HepG2 (cell line): Measurements from ENCODE around the gene CDK5R1. TPM values are rescaled to one million over a fixed set of nuclear protein-coding genes. Genes with fewer than 3 reads are reported as not detected.

Source experiments
- ATAC-seq: fragments of 200-7000 bp; cut with Tn5 transposase; 3 replicates; pipeline ENCODE4 v1.9.1; 2020; ENCODE audit warnings: mild to moderate bottlenecking, moderate library complexity
- BruUV-seq: library from RNA; stranded (reverse); fragments of 400-500 nt; replicated peaks from 2 replicates; lab custom pipeline; 2021; lab: Mats Ljungman, UMichigan
- CTCF ChIA-PET: fragments of 300-600 bp; formaldehyde crosslinking; extraction: SDS; loops from one replicate; lab custom pipeline; 2021; ENCODE audit warnings: low total read pairs, inconsistent platforms, low intra/inter-chr PET ratio; lab: Yijun Ruan, JAX
- POLR2A ChIA-PET: fragments of 350-600 bp; sonication (Branson Sonifier 250); formaldehyde crosslinking; loops from one replicate; lab custom pipeline; 2020; ENCODE audit warnings: antibody characterized with exemption, inconsistent platforms; lab: Yijun Ruan, JAX
- DNase-seq: peaks from one replicate; pipeline ENCODE4 v3.0.0-alpha.2; 2015; ENCODE audit warnings: low spot score
- FAIRE-seq: peaks from 3 replicates; lab custom pipeline; 2011; peaks lifted over from hg19 to GRCh38; lab: Jason Lieb, UNC
- H2AFZ ChIP-seq: one replicate; pipeline ENCODE4 v1.6.1; 2011; ENCODE audit warnings: low read length, inconsistent platforms
- H3K27ac ChIP-seq: fragments of 300-600 bp; 3 replicates; pipeline ENCODE4 v1.8.0; 2011; ENCODE audit warnings: mixed run types, mild to moderate bottlenecking, mixed read lengths, low read length, inconsistent platforms; ENCODE audit not compliant: insufficient read depth; ENCODE audit errors: extremely low read length
- H3K27me3 ChIP-seq, 2 experiments: fragments of 200-600 bp in 1 of 2; 2 replicates in 1 of 2; 3 replicates in 1 of 2; pipeline versions ENCODE4 v1.6.0 to v1.8.0; 2011; ENCODE audit warnings: low read length in 2 of 2, mild to moderate bottlenecking in 2 of 2, moderate library complexity in 2 of 2, inconsistent platforms in 1 of 2; ENCODE audit not compliant: insufficient read depth in 2 of 2, control insufficient read depth in 1 of 2
- H3K36me3 ChIP-seq, 2 experiments: fragments of 200-600 bp in 1 of 2; replicated peaks in 1 of 2; 2 replicates in 1 of 2; 3 replicates in 1 of 2; pipeline versions ENCODE4 v1.5.1 to v1.8.0; 2011; ENCODE audit warnings: low read length in 2 of 2, inconsistent platforms in 1 of 2; ENCODE audit not compliant: insufficient read depth in 2 of 2, control insufficient read depth in 1 of 2
- H3K4me1 ChIP-seq: 2 replicates; pipeline ENCODE4 v1.5.1; 2012; ENCODE audit warnings: low read length, inconsistent platforms; ENCODE audit not compliant: insufficient read depth
- H3K4me2 ChIP-seq: 2 replicates; pipeline ENCODE4 v1.6.0; 2011; ENCODE audit warnings: low read depth, low read length, inconsistent platforms
- H3K4me3 ChIP-seq, 3 experiments: fragments of 200-600 bp in 1 of 3; sonication (generic), shearing (Covaris generic) in 1 of 3; replicated peaks in 1 of 3; 2 replicates each; pipeline ENCODE4 v1.5.1; 2011 to 2016; ENCODE audit warnings: low read length in 3 of 3, inconsistent platforms in 2 of 3, low read depth in 2 of 3, mild to moderate bottlenecking in 2 of 3, control low read depth in 1 of 3, mixed read lengths in 1 of 3; ENCODE audit not compliant: insufficient read depth in 1 of 3
- H3K79me2 ChIP-seq: one replicate; pipeline ENCODE4 v1.6.1; 2011; ENCODE audit warnings: low read length, inconsistent platforms; ENCODE audit not compliant: insufficient read depth
- H3K9ac ChIP-seq: 2 replicates; pipeline ENCODE4 v1.6.0; 2011; ENCODE audit warnings: mild to moderate bottlenecking, low read depth, low read length, inconsistent platforms; ENCODE audit not compliant: insufficient read depth
- H3K9me3 ChIP-seq: 2 replicates; pipeline ENCODE4 v1.5.1; 2012; ENCODE audit warnings: mild to moderate bottlenecking, low read length
- H4K20me1 ChIP-seq: 2 replicates; pipeline ENCODE4 v1.6.0; 2011; ENCODE audit warnings: inconsistent platforms, mild to moderate bottlenecking, low read length, moderate library complexity; ENCODE audit not compliant: insufficient read depth
- DR1 ChIP-seq: sonication (generic); formaldehyde crosslinking; IDR thresholded peaks from 2 replicates; pipeline ENCODE4 v1.8.0; 2021; ENCODE audit warnings: mild to moderate bottlenecking, missing genetic modification reagents, inconsistent platforms
- HDAC6 ChIP-seq: fragments of 200-600 bp; sonication (generic); IDR thresholded peaks from 2 replicates; pipeline ENCODE4 v1.7.0; 2017; ENCODE audit warnings: mild to moderate bottlenecking, antibody characterized with exemption, low read length, low read depth
- IKZF5 ChIP-seq: IDR thresholded peaks from 2 replicates; pipeline ENCODE4 v1.6.1; 2018; ENCODE audit warnings: missing genetic modification reagents, mild to moderate bottlenecking, missing compliant biosample characterization
- ISL2 ChIP-seq: sonication (generic); formaldehyde crosslinking; IDR thresholded peaks from 2 replicates; pipeline ENCODE4 v1.5.0; 2020; ENCODE audit warnings: missing genetic modification reagents
- KLF12 ChIP-seq: sonication (generic); formaldehyde crosslinking; IDR thresholded peaks from 2 replicates; pipeline ENCODE4 v1.4.0; 2020; ENCODE audit warnings: missing genetic modification reagents, borderline replicate concordance
- PRMT3 ChIP-seq: sonication (generic); formaldehyde crosslinking; IDR thresholded peaks from 2 replicates; pipeline ENCODE4 v1.8.1; 2022; ENCODE audit warnings: low read depth, mild to moderate bottlenecking, moderate library complexity, missing genetic modification reagents, borderline replicate concordance
- SIN3B ChIP-seq: fragments of 150-350 bp; IDR thresholded peaks from 2 replicates; pipeline ENCODE4 v1.6.1; 2014; ENCODE audit warnings: low read length
- SOX6 ChIP-seq, 2 experiments: fragments of 450-650 bp in 1 of 2; sonication (generic) in 1 of 2; formaldehyde crosslinking in 1 of 2; IDR thresholded peaks; 2 replicates each; pipeline versions ENCODE4 v1.4.0 to v1.6.1; 2017 to 2020; ENCODE audit warnings: antibody characterized with exemption in 1 of 2, mild to moderate bottlenecking in 1 of 2, missing genetic modification reagents in 1 of 2
- ZNF225 ChIP-seq: sonication (generic); formaldehyde crosslinking; IDR thresholded peaks from 2 replicates; pipeline ENCODE4 v1.4.0; 2020; ENCODE audit warnings: mild to moderate bottlenecking, missing genetic modification reagents
- ZNF503 ChIP-seq: sonication (generic); formaldehyde crosslinking; IDR thresholded peaks from 2 replicates; pipeline ENCODE4 v1.4.0; 2020; ENCODE audit warnings: missing genetic modification reagents
- ZNF7 ChIP-seq: IDR thresholded peaks from 2 replicates; pipeline ENCODE4 v1.6.1; 2016; ENCODE audit warnings: missing biosample characterization, missing genetic modification reagents
- ZXDC ChIP-seq: sonication (generic); formaldehyde crosslinking; IDR thresholded peaks from 2 replicates; pipeline ENCODE4 v1.5.0; 2020; ENCODE audit warnings: mild to moderate bottlenecking, missing genetic modification reagents
- WGBS: methylation state at CpG from one replicate; pipeline ENCODE4 v1.1.6; 2017; ENCODE audit warnings: low lambda C conversion rate; 5-methylcytosine and 5-hydroxymethylcytosine counted together
- in situ Hi-C: cut with HindIII; loops from 2 replicates; pipeline ENCODE4 v1.10.0; 2017; ENCODE audit warnings: low pct_unique_long_range_greater_than_20kb; ENCODE audit not compliant: extremely low pct_ligation_motif_present
- intact Hi-C: fragments of 100-400 bp; cut with micrococcal nuclease; formaldehyde crosslinking; loops from one replicate; pipeline ENCODE4 v1.10.0; 2022; ENCODE audit not compliant: unreplicated experiment
- polyA plus RNA-seq, 8 experiments: library from polyadenylated mRNA; depleted of rRNA in 3 of 8; stranded (reverse) in 7 of 8; unstranded in 1 of 8; fragments of >200 nt; fragmentation: Illumina TruSeq in 4 of 8; extraction: Trizol in 4 of 8; gene quantifications; 2 replicates each; pipeline versions ENCODE4 v1.2.1 to v1.2.3, GENCODE V29; 2011 to 2016; ENCODE audit warnings: low read depth in 4 of 8, missing spikeins in 1 of 8, mixed read lengths in 1 of 8; ENCODE audit not compliant: insufficient read depth in 1 of 8
- total RNA-seq, 5 experiments: library from RNA; depleted of rRNA; stranded (reverse); fragments of >200 nt; fragmentation: Illumina TruSeq; extraction: Trizol; gene quantifications; 2 replicates each; pipeline ENCODE4 v1.2.3, GENCODE V29; 2016; ENCODE audit warnings: low read depth in 1 of 5

Gene CDK5R1
- total and polyA plus RNA-seq, 2 of the 13 experiments (the other 11 are each of a cell fraction or from before 2014, with no cell fraction given) = 1.1 to 3.9 TPM

GRCh38 chr17:32520737-32521404, 34.1 kb downstream of the CDK5R1 start:
- no peak overlapping the region for H3K27ac ChIP-seq
- 0 out of 2 replicates have a peak overlapping the region, but pooled peaks have one; percentile 33 for H3K4me2 ChIP-seq
- in situ Hi-C loops = no loop called here
- no peak for ATAC-seq
- peaks cover 16% of the 10 kb centered on the region for H3K4me1 ChIP-seq
- no peaks in the 10 kb centered on the region; a peak in 1 of 5 replicates for H3K27me3 ChIP-seq
- H3K79me2 ChIP-seq = no peaks in the 10 kb centered on the region
- no peak overlapping the region for H2AFZ ChIP-seq
- ChIA-PET POLR2A (no interaction called here), CTCF (no interaction called here)
- DNase-seq = no peak
- FAIRE-seq = no peak
- H3K4me3 ChIP-seq = no peak overlapping the region
- H3K9me3 ChIP-seq = no peaks in the 10 kb centered on the region
- 86% methylated on average over 9 of the region's 9 CpGs for WGBS
- BruUV-seq = no TSS peak
- no peaks in the 10 kb centered on the region for H4K20me1 ChIP-seq
- H3K9ac ChIP-seq = no peak overlapping the region
- no peaks in the 10 kb centered on the region for H3K36me3 ChIP-seq
- no peak for TF ChIP-seq IKZF5 (CRISPR knock-in tag)
- no peak for TF ChIP-seq DR1 (CRISPR knock-in tag)
- TF ChIP-seq SIN3B = no peak
- no peak for TF ChIP-seq KLF12 (CRISPR knock-in tag)
- no peak for TF ChIP-seq ZXDC (CRISPR knock-in tag)
- no peak for TF ChIP-seq ZNF7 (CRISPR knock-in tag)
- TF ChIP-seq ZNF503 (CRISPR knock-in tag) = no peak
- TF ChIP-seq HDAC6 = no peak
- TF ChIP-seq ISL2 (CRISPR knock-in tag) = no peak
- no peak for TF ChIP-seq ZNF225 (CRISPR knock-in tag)
- TF ChIP-seq SOX6 (IDR thresholded peaks at IDR 0.05) = no peak
- TF ChIP-seq SOX6 (CRISPR knock-in tag; IDR thresholded peaks at IDR 0.05) = no peak
- TF ChIP-seq PRMT3 (CRISPR knock-in tag) = no peak
- TF ChIP-seq, all 625 proteins: peak for 0
- intact Hi-C loops = no loop called here
